PC-3 (cell line): ENCODE results near the gene COLEC11. TPM values are rescaled to one million over a fixed set of nuclear protein-coding genes. Genes with fewer than 3 reads are reported as not detected.

Source experiments
- ATAC-seq: fragments of 200-7000 bp; cut with Tn5 transposase; 2 replicates; pipeline ENCODE4 v1.9.1; 2020; ENCODE audit warnings: mild to moderate bottlenecking, moderate library complexity
- BruUV-seq: library from RNA; stranded (reverse); fragments of 400-500 nt; replicated peaks from 2 replicates; lab custom pipeline; 2021; lab: Mats Ljungman, UMichigan
- CTCF ChIA-PET: fragments of 300-600 bp; sonication (Branson Sonifier 250); formaldehyde crosslinking; loops from one replicate; lab custom pipeline; 2022; ENCODE audit warnings: antibody characterized with exemption; lab: Charles Lee
- POLR2A ChIA-PET: fragments of 300-600 bp; sonication (Branson Sonifier 250); formaldehyde crosslinking; loops from one replicate; lab custom pipeline; 2022; ENCODE audit warnings: antibody characterized with exemption; ENCODE audit not compliant: unreplicated experiment; lab: Charles Lee
- DNase-seq: peaks from one replicate; pipeline ENCODE4 v3.0.0-alpha.2; 2015
- H2AFZ ChIP-seq: fragments of 300-600 bp; sonication (generic); 2 replicates; pipeline ENCODE4 v1.6.0; 2016; ENCODE audit warnings: antibody characterized with exemption, low read length
- H3F3A ChIP-seq: fragments of 300-600 bp; sonication (generic); one replicate; pipeline ENCODE4 v1.6.0; 2017; ENCODE audit warnings: antibody characterized with exemption, low read length, control low read depth, mild to moderate bottlenecking; ENCODE audit not compliant: unreplicated experiment
- H3K27ac ChIP-seq: fragments of 300-600 bp; sonication (generic); 2 replicates; pipeline ENCODE4 v1.5.1; 2016; ENCODE audit warnings: mild to moderate bottlenecking, low read length
- H3K27me3 ChIP-seq: fragments of 300-600 bp; sonication (generic); 2 replicates; pipeline ENCODE4 v1.6.1; 2016; ENCODE audit warnings: low read length, mixed read lengths
- H3K36me3 ChIP-seq: fragments of 300-600 bp; sonication (generic); 2 replicates; pipeline ENCODE4 v1.6.1; 2016; ENCODE audit warnings: low read depth, mixed run types, low read length, mixed read lengths
- H3K4me1 ChIP-seq: fragments of 300-600 bp; sonication (generic); 2 replicates; pipeline ENCODE4 v1.5.1; 2016; ENCODE audit warnings: low read length; ENCODE audit not compliant: insufficient read depth
- H3K4me2 ChIP-seq: fragments of 300-600 bp; sonication (generic); 2 replicates; pipeline ENCODE4 v1.6.0; 2016; ENCODE audit warnings: low read length
- H3K4me3 ChIP-seq: fragments of 300-600 bp; sonication (generic); 2 replicates; pipeline ENCODE4 v1.5.1; 2016; ENCODE audit warnings: mild to moderate bottlenecking, low read length, mixed read lengths
- H3K79me2 ChIP-seq: fragments of 300-600 bp; sonication (generic); 2 replicates; pipeline ENCODE4 v1.6.1; 2017; ENCODE audit warnings: low read length, mixed read lengths
- H3K9ac ChIP-seq: fragments of 300-600 bp; sonication (generic); 2 replicates; pipeline ENCODE4 v1.6.0; 2016; ENCODE audit warnings: mild to moderate bottlenecking, low read length
- H3K9me2 ChIP-seq: fragments of 300-600 bp; sonication (generic); replicated peaks from 2 replicates; pipeline ENCODE4 v1.6.1; 2016; ENCODE audit warnings: mixed run types, low read length, mixed read lengths
- H3K9me3 ChIP-seq: fragments of 300-600 bp; sonication (generic); 2 replicates; pipeline ENCODE4 v1.6.1; 2016; ENCODE audit warnings: low read length, mixed read lengths
- H4K20me1 ChIP-seq: fragments of 300-600 bp; sonication (generic); 2 replicates; pipeline ENCODE4 v1.6.1; 2016; ENCODE audit warnings: low read length, mixed read lengths
- EZH2 ChIP-seq: fragments of 300-600 bp; sonication (generic); IDR thresholded peaks from one replicate; pipeline ENCODE4 v1.6.1; 2017; ENCODE audit warnings: antibody characterized with exemption, mild to moderate bottlenecking, low read length; ENCODE audit not compliant: unreplicated experiment
- EZH2phosphoT487 ChIP-seq: fragments of 300-600 bp; sonication (generic); IDR thresholded peaks from 2 replicates; pipeline ENCODE4 v1.6.1; 2018; ENCODE audit warnings: mild to moderate bottlenecking, antibody characterized with exemption, low read length, borderline replicate concordance
- intact Hi-C: fragments of 100-400 bp; cut with micrococcal nuclease; formaldehyde crosslinking; loops from 2 replicates; pipeline ENCODE4 v1.9.0; 2023
- total RNA-seq: library from RNA; depleted of rRNA; stranded (reverse); fragments of >200 nt; gene quantifications from 2 replicates; pipeline ENCODE4 v1.2.3, GENCODE V29; 2014
- TF ChIP-seq, protein P1 (sequence below): fragments of 300-600 bp; sonication (generic); conservative IDR thresholded peaks from 2 replicates; pipeline ENCODE4 v1.5.1; 2017; ENCODE audit warnings: antibody characterized with exemption, low read depth, mild to moderate bottlenecking, low read length

COLEC11 gene
- total RNA-seq, 1 experiment from 2014 or later = 0.44 TPM

DNA sequence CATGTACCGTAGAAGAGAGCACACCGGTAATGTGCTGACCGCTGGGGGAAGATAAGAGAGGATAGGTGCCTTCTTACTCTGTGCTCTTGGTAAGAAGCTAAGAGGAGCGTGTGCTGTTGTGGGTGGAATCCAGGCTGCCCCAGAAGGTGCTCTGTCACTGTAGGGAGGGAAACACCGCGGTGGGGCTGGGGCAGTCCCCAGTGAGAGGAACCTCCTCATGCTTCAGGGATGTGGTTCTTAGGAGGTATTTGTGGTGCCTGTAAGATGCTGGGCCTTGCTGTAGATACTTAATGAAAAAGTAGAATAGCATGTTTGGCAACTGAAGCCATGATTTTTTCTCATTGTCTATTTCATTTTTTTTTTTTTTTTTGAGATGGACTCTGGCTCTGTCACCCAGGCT is 1.1 kb downstream of the COLEC11 start:
- Histone ChIP-seq H3K4me2 (no peak overlapping the region), H3K9ac (no peak overlapping the region), H3K9me3 (no peaks in the 10 kb centered on the region), H3K36me3 (no peaks in the 10 kb centered on the region), H2AFZ (no peak overlapping the region), H3K4me1 (no peaks in the 10 kb centered on the region), H3K27me3 (no peaks in the 10 kb centered on the region), H3K79me2 (no peaks in the 10 kb centered on the region), H4K20me1 (no peaks in the 10 kb centered on the region), H3K4me3 (no peak overlapping the region), H3K27ac (no peak overlapping the region), H3F3A (no peaks in the 10 kb centered on the region), H3K9me2 (no peaks in the 10 kb centered on the region)
- intact Hi-C loops = no loop called here
- CTCF ChIA-PET = no interaction called here
- no TSS peak for BruUV-seq
- ATAC-seq = no peak
- TF ChIP-seq, protein P1, sequence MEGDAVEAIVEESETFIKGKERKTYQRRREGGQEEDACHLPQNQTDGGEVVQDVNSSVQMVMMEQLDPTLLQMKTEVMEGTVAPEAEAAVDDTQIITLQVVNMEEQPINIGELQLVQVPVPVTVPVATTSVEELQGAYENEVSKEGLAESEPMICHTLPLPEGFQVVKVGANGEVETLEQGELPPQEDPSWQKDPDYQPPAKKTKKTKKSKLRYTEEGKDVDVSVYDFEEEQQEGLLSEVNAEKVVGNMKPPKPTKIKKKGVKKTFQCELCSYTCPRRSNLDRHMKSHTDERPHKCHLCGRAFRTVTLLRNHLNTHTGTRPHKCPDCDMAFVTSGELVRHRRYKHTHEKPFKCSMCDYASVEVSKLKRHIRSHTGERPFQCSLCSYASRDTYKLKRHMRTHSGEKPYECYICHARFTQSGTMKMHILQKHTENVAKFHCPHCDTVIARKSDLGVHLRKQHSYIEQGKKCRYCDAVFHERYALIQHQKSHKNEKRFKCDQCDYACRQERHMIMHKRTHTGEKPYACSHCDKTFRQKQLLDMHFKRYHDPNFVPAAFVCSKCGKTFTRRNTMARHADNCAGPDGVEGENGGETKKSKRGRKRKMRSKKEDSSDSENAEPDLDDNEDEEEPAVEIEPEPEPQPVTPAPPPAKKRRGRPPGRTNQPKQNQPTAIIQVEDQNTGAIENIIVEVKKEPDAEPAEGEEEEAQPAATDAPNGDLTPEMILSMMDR = no peak
- TF ChIP-seq EZH2phosphoT487 = no peak
- TF ChIP-seq EZH2 = no peak
- POLR2A ChIA-PET = no interaction called here
- no peak for DNase-seq

DNA sequence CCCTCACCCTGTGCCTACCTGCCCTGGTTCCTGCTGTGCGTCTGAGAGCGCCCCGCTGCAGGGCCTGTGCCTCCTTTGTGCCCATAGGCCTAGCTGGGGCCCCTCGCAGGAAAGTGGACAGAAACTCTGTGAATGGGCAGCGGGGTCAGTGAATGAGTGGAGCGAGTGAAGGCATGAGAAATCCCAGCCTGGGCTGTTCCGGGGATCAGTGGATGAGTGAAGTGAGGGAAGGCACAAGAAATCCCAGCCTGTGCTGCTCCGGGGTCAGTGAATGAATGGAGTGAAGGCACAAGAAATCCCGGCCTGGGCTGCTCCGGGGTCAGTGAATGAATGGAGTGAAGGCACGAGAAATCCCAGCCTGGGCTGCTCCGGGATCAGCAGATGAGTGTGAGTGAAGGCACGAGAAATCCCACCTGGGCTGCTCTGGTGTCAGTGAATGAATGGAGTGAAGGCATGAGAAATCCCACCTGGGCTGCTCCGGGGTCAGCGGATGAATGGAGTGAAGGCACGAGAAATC is 2.0 kb downstream of the COLEC11 start:
- no peaks in the 10 kb centered on the region for H3K9me3 ChIP-seq
- H3K9ac ChIP-seq = no peak overlapping the region
- H3F3A ChIP-seq = no peaks in the 10 kb centered on the region
- no peak overlapping the region for H3K27ac ChIP-seq
- no peaks in the 10 kb centered on the region for H4K20me1 ChIP-seq
- POLR2A ChIA-PET = no interaction called here
- H3K4me2 ChIP-seq = no peak overlapping the region
- CTCF ChIA-PET = no interaction called here
- ATAC-seq = no peak
- no peaks in the 10 kb centered on the region for H3K9me2 ChIP-seq
- H3K79me2 ChIP-seq = no peaks in the 10 kb centered on the region
- BruUV-seq = no TSS peak
- TF ChIP-seq, protein P1 = no peak
- TF ChIP-seq EZH2phosphoT487 = no peak
- TF ChIP-seq EZH2 = no peak
- intact Hi-C loops = no loop called here
- no peak overlapping the region for H2AFZ ChIP-seq
- DNase-seq = no peak
- H3K27me3 ChIP-seq = no peaks in the 10 kb centered on the region
- H3K4me1 ChIP-seq = no peaks in the 10 kb centered on the region
- no peaks in the 10 kb centered on the region for H3K36me3 ChIP-seq
- no peak overlapping the region for H3K4me3 ChIP-seq

DNA sequence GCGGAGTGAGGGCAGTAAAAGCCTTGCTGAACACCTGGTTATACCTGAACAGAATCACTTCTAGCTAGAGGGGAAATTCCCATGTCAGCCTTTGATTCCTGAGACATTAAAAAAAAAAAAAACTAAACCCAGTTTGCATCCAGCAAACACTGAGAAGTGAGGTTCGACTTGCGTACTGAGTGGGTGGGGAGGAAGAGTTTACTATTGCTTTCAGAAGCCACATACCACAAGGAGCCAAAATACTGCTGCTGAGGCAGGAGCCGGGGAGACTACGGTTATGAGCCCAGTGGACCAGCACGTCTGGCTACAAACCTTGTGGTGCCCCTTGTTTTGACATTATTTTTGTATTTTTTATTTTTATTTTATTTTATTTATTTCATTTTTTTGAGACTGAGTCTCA is 2.7 kb downstream of the COLEC11 start:
- DNase-seq = no peak
- TF ChIP-seq EZH2phosphoT487 (no peak), EZH2 (no peak)
- TF ChIP-seq, protein P1 = no peak
- H3K4me3 ChIP-seq = no peak overlapping the region
- CTCF ChIA-PET = no interaction called here
- H3K9me2 ChIP-seq = no peaks in the 10 kb centered on the region
- POLR2A ChIA-PET = no interaction called here
- no peaks in the 10 kb centered on the region for H3K9me3 ChIP-seq
- no peak overlapping the region for H3K9ac ChIP-seq
- H3K36me3 ChIP-seq = no peaks in the 10 kb centered on the region
- H3K27ac ChIP-seq = no peak overlapping the region
- H3K4me2 ChIP-seq = no peak overlapping the region
- no peaks in the 10 kb centered on the region for H3F3A ChIP-seq
- no peaks in the 10 kb centered on the region for H3K27me3 ChIP-seq
- H3K4me1 ChIP-seq = no peaks in the 10 kb centered on the region
- no peak for ATAC-seq
- intact Hi-C loops = no loop called here
- no peak overlapping the region for H2AFZ ChIP-seq
- H3K79me2 ChIP-seq = no peaks in the 10 kb centered on the region
- no TSS peak for BruUV-seq
- H4K20me1 ChIP-seq = no peaks in the 10 kb centered on the region
